ENCODE data around the gene PLD5. TPM values are rescaled to one million over a fixed set of nuclear protein-coding genes. Genes with fewer than 3 reads are reported as not detected.

The PLD5 gene
- total and polyA plus RNA-seq, 2 of the 13 experiments (the other 11 are each of a cell fraction or from before 2014, with no cell fraction given) = not detected

DNA sequence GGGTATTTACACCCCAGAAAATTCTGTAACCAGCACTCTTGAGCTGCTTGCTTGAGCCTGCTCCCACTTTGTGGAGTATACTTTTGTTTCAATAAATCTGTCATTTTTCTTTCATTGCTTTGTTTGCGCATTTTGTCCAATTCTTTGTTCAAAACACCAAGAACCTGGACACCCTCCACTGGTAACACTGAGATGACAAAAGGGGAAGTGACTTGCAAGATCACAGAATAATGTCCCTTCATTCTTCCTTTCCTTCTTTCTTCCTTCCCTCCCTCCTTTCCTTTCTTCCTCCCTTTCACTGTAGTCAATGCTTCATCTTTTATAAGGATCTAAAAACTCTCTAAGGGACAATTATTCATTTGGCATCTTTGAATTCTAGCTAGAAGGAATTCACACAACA is 391.1 kb downstream of the PLD5 start:
- ATAC-seq = no peak

DNA sequence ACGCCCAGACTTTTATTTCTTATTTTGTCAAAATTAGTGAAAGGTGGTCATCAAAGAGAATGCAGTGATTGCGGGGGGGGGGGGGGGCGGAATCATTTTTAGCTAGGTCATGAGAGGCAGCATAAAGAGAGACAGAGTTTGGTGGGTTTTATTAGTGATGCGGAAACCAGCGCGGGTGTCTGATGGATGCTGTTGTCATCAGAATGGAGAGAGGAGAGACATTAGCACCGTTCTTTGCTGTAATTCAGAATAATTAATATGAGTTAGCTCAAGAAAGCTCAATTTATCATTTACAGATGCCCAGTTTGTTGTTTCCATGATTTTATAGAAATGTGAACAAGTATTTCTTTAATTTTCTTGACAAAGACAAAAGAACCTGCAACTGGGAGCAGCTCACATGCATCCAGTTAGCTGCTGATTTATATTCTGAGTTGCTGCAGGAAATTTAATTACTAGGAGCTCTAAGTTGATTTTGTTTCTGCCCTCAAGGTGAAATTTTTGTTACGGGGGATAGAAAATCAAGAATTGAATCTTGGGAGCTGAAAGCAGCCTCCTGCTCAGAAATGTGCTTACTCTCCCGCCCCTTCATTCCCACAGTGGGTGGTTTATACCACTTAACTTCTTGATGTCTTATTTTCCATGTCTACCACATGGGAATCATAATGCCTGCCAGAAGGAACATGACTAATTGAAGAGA is 392.2 kb downstream of the PLD5 start:
- Histone ChIP-seq H3K36me3 (replicated peaks in 1 of 2; ENCODE audit: control insufficient read depth in 1 of 2, insufficient read depth in 2 of 2, low read length in 2 of 2) (no peaks in the 10 kb centered on the region), H4K20me1 (ENCODE audit: insufficient read depth, low read length) (no peaks in the 10 kb centered on the region), H3K27me3 (ENCODE audit: control insufficient read depth in 1 of 2, insufficient read depth in 2 of 2, low read length in 2 of 2) (no peaks in the 10 kb centered on the region), H3K4me2 (ENCODE audit: low read depth, low read length) (no peak overlapping the region), H3K4me3 (replicated peaks in 1 of 3; ENCODE audit: insufficient read depth in 1 of 3, low read depth in 2 of 3, low read length in 3 of 3) (no peak overlapping the region), H3K4me1 (ENCODE audit: insufficient read depth, low read length) (no peaks in the 10 kb centered on the region), H3K9ac (ENCODE audit: insufficient read depth, low read depth, low read length) (no peak overlapping the region), H2AFZ (ENCODE audit: low read length) (no peak overlapping the region), H3K9me3 (ENCODE audit: low read length) (no peaks in the 10 kb centered on the region), H3K79me2 (ENCODE audit: insufficient read depth, low read length) (no peaks in the 10 kb centered on the region), H3K27ac (ENCODE audit: extremely low read length, insufficient read depth, low read length) (no peak overlapping the region)
- ATAC-seq (no peak), FAIRE-seq (no peak), DNase-seq (ENCODE audit: low spot score) (no peak)
- TF ChIP-seq, protein P1, sequence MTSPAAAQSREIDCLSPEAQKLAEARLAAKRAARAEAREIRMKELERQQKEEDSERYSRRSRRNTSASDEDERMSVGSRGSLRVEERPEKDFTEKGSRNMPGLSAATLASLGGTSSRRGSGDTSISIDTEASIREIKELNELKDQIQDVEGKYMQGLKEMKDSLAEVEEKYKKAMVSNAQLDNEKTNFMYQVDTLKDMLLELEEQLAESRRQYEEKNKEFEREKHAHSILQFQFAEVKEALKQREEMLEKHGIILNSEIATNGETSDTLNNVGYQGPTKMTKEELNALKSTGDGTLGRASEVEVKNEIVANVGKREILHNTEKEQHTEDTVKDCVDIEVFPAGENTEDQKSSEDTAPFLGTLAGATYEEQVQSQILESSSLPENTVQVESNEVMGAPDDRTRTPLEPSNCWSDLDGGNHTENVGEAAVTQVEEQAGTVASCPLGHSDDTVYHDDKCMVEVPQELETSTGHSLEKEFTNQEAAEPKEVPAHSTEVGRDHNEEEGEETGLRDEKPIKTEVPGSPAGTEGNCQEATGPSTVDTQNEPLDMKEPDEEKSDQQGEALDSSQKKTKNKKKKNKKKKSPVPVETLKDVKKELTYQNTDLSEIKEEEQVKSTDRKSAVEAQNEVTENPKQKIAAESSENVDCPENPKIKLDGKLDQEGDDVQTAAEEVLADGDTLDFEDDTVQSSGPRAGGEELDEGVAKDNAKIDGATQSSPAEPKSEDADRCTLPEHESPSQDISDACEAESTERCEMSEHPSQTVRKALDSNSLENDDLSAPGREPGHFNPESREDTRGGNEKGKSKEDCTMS (CRISPR knock-in tag; conservative IDR thresholded peaks at IDR 0.05) = no peak
- TF ChIP-seq HNRNPK (IDR thresholded peaks at IDR 0.05; ENCODE audit: low read depth, low read length, poor library complexity, severe bottlenecking) = peak; percentile 28
- TF ChIP-seq ZNF605 (CRISPR knock-in tag; IDR thresholded peaks at IDR 0.05) = no peak
- ChIA-PET POLR2A (no interaction called here), CTCF (ENCODE audit: low intra/inter-chr PET ratio, low total read pairs) (no interaction called here)
- BruUV-seq (replicated peaks) = no TSS peak
- in situ Hi-C loops (cut with HindIII; ENCODE audit: extremely low pct_ligation_motif_present, low pct_unique_long_range_greater_than_20kb) (no loop called here), intact Hi-C loops (cut with micrococcal nuclease; ENCODE audit: unreplicated experiment) (no loop called here)
- WGBS (ENCODE audit: low lambda C conversion rate) = 42% methylated on average over 9 of the region's 9 CpGs

More for the DNA sequence above, 391.1 kb downstream of the PLD5 start:
- Histone ChIP-seq H3K27me3 (ENCODE audit: control insufficient read depth in 1 of 2, insufficient read depth in 2 of 2, low read length in 2 of 2) (no peaks in the 10 kb centered on the region), H3K36me3 (replicated peaks in 1 of 2; ENCODE audit: control insufficient read depth in 1 of 2, insufficient read depth in 2 of 2, low read length in 2 of 2) (no peaks in the 10 kb centered on the region), H2AFZ (ENCODE audit: low read length) (no peak overlapping the region), H3K4me1 (ENCODE audit: insufficient read depth, low read length) (no peaks in the 10 kb centered on the region), H3K4me2 (ENCODE audit: low read depth, low read length) (no peak overlapping the region), H4K20me1 (ENCODE audit: insufficient read depth, low read length) (no peaks in the 10 kb centered on the region), H3K27ac (ENCODE audit: extremely low read length, insufficient read depth, low read length) (no peak overlapping the region), H3K4me3 (replicated peaks in 1 of 3; ENCODE audit: insufficient read depth in 1 of 3, low read depth in 2 of 3, low read length in 3 of 3) (no peak overlapping the region), H3K9ac (ENCODE audit: insufficient read depth, low read depth, low read length) (no peak overlapping the region), H3K9me3 (ENCODE audit: low read length) (no peaks in the 10 kb centered on the region), H3K79me2 (ENCODE audit: insufficient read depth, low read length) (no peaks in the 10 kb centered on the region)
- TF ChIP-seq ZNF7 (CRISPR knock-in tag; IDR thresholded peaks at IDR 0.05) (no peak), ZSCAN31 (CRISPR knock-in tag; IDR thresholded peaks at IDR 0.05; ENCODE audit: low read depth) (no peak)
- TF ChIP-seq, protein P2, sequence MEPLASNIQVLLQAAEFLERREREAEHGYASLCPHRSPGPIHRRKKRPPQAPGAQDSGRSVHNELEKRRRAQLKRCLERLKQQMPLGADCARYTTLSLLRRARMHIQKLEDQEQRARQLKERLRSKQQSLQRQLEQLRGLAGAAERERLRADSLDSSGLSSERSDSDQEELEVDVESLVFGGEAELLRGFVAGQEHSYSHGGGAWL (CRISPR knock-in tag; IDR thresholded peaks at IDR 0.05) = no peak
- 58% methylated on average over 1 of the region's 1 CpG for WGBS (ENCODE audit: low lambda C conversion rate)
- FAIRE-seq = no peak
- in situ Hi-C loops (cut with HindIII; ENCODE audit: extremely low pct_ligation_motif_present, low pct_unique_long_range_greater_than_20kb) = no loop called here
- no TSS peak for BruUV-seq (replicated peaks)
- DNase-seq (ENCODE audit: low spot score) = no peak
- POLR2A ChIA-PET = no interaction called here
- CTCF ChIA-PET (ENCODE audit: low intra/inter-chr PET ratio, low total read pairs) = no interaction called here
- intact Hi-C loops (cut with micrococcal nuclease; ENCODE audit: unreplicated experiment) = no loop called here
